GM12878 (cell line): ENCODE results near the gene LYSMD2. TPM values are rescaled to one million over a fixed set of nuclear protein-coding genes. Genes with fewer than 3 reads are reported as not detected.

ENCODE experiments used
- ATAC-seq: fragments of 200-7000 bp; cut with Tn5 transposase; 3 replicates; pipeline ENCODE4 v1.9.1; 2020; ENCODE audit warnings: mild to moderate bottlenecking, moderate library complexity
- BruUV-seq: library from RNA; stranded (reverse); fragments of 400-500 nt; replicated peaks from 2 replicates; lab custom pipeline; 2021; lab: Mats Ljungman, UMichigan
- CTCF ChIA-PET: fragments of 300-600 bp; sonication (Branson Sonifier 250); formaldehyde crosslinking; extraction: SDS; loops from one replicate; lab custom pipeline; 2021; ENCODE audit warnings: inconsistent platforms; lab: Yijun Ruan, JAX
- POLR2A ChIA-PET: fragments of 350-600 bp; formaldehyde crosslinking; extraction: SDS; loops from one replicate; lab custom pipeline; 2021; ENCODE audit warnings: inconsistent platforms; lab: Charles Lee
- RAD21 ChIA-PET: fragments of 300-600 bp; sonication (Branson Sonifier 250); formaldehyde crosslinking; loops from one replicate; lab custom pipeline; 2023; ENCODE audit warnings: antibody characterized with exemption; ENCODE audit not compliant: unreplicated experiment; lab: Charles Lee
- SMC1A ChIA-PET: fragments of 300-600 bp; sonication (Branson Sonifier 250); formaldehyde crosslinking; loops from one replicate; lab custom pipeline; 2023; ENCODE audit not compliant: unreplicated experiment, uncharacterized antibody; lab: Charles Lee
- DNase-seq: peaks from one replicate; pipeline ENCODE4 v3.0.0-alpha.2; 2011; ENCODE audit warnings: low read depth, low spot score
- FAIRE-seq: peaks from 3 replicates; lab custom pipeline; 2011; peaks lifted over from hg19 to GRCh38; lab: Jason Lieb, UNC
- H2AFZ ChIP-seq: 2 replicates; pipeline ENCODE4 v1.6.0; 2011; ENCODE audit warnings: low read depth, low read length, control low read depth; ENCODE audit not compliant: control insufficient read depth
- H3K27ac ChIP-seq: 2 replicates; pipeline ENCODE4 v1.5.1; 2011; ENCODE audit warnings: control low read depth; ENCODE audit not compliant: control insufficient read depth, insufficient read depth
- H3K27me3 ChIP-seq, 2 experiments: replicated peaks in 1 of 2; 2 replicates each; pipeline versions ENCODE4 v1.6.0 to v1.6.1; 2011; ENCODE audit warnings: low read length in 1 of 2; ENCODE audit not compliant: control insufficient read depth in 2 of 2, insufficient read depth in 2 of 2
- H3K36me3 ChIP-seq, 2 experiments: 2 replicates each; pipeline ENCODE4 v1.5.1; 2011; ENCODE audit warnings: low read length in 1 of 2; ENCODE audit not compliant: control insufficient read depth in 2 of 2, insufficient read depth in 2 of 2
- H3K4me1 ChIP-seq: 2 replicates; pipeline ENCODE4 v1.6.1; 2011; ENCODE audit warnings: mild to moderate bottlenecking, low read length, moderate library complexity, mixed read lengths; ENCODE audit not compliant: control insufficient read depth, insufficient read depth
- H3K4me2 ChIP-seq: 2 replicates; pipeline ENCODE4 v1.6.0; 2011; ENCODE audit warnings: control low read depth; ENCODE audit not compliant: control insufficient read depth, insufficient read depth
- H3K4me3 ChIP-seq: fragments of 200-600 bp; sonication (generic); 2 replicates; pipeline ENCODE4 v1.5.1; 2016
- H3K79me2 ChIP-seq: 2 replicates; pipeline ENCODE4 v1.6.0; 2011; ENCODE audit warnings: low read length; ENCODE audit not compliant: control insufficient read depth, insufficient read depth
- H3K9ac ChIP-seq: 2 replicates; pipeline ENCODE4 v1.8.0; 2011; ENCODE audit warnings: low read length, control low read depth, mixed read lengths; ENCODE audit not compliant: control insufficient read depth, insufficient read depth
- H3K9me3 ChIP-seq: replicated peaks from 3 replicates; pipeline ENCODE4 v1.5.1; 2011; ENCODE audit warnings: mild to moderate bottlenecking, low read length; ENCODE audit not compliant: control insufficient read depth, insufficient read depth
- H4K20me1 ChIP-seq: 2 replicates; pipeline ENCODE4 v1.6.0; 2011; ENCODE audit not compliant: control insufficient read depth, insufficient read depth
- IKZF1 ChIP-seq: fragments of 450-650 bp; conservative IDR thresholded peaks from 2 replicates; pipeline ENCODE4 v1.6.1; 2017; ENCODE audit warnings: antibody characterized with exemption, mild to moderate bottlenecking
- RAD21 ChIP-seq: IDR thresholded peaks from 2 replicates; pipeline ENCODE4 v1.6.1; 2011; ENCODE audit warnings: mild to moderate bottlenecking, low read depth, low read length, moderate library complexity; ENCODE audit not compliant: insufficient read depth
- SMC3 ChIP-seq: IDR thresholded peaks from 2 replicates; pipeline ENCODE4 v1.6.1; 2011; ENCODE audit warnings: low read length, improper control_type of control experiment, borderline replicate concordance
- STAT3 ChIP-seq: IDR thresholded peaks from 2 replicates; pipeline ENCODE4 v1.6.1; 2011; ENCODE audit warnings: low read depth, low read length, improper control_type of control experiment
- TCF12 ChIP-seq: IDR thresholded peaks from 2 replicates; pipeline ENCODE4 v1.6.1; 2011; ENCODE audit warnings: low read depth, mild to moderate bottlenecking, low read length
- USF1 ChIP-seq: IDR thresholded peaks from 2 replicates; pipeline ENCODE4 v1.6.1; 2011; ENCODE audit warnings: borderline replicate concordance, low read depth, mild to moderate bottlenecking, moderate library complexity, mixed read lengths, low read length; ENCODE audit not compliant: insufficient read depth; ENCODE audit errors: extremely low read length
- YY1 ChIP-seq: IDR thresholded peaks from 2 replicates; pipeline ENCODE4 v1.6.1; 2011; ENCODE audit warnings: low read depth, mild to moderate bottlenecking, low read length
- WGBS: methylation state at CpG from one replicate; pipeline ENCODE4 v1.1.6; 2016; ENCODE audit warnings: low lambda C conversion rate; ENCODE audit not compliant: insufficient replicate concordance, insufficient coverage; ENCODE audit errors: missing lambda C conversion rate; 5-methylcytosine and 5-hydroxymethylcytosine counted together
- in situ Hi-C: fragments of 300-500 bp; cut with MboI; formaldehyde crosslinking; loops from 9 replicates; pipeline ENCODE4 v1.14.3; 2018; ENCODE audit warnings: mixed read lengths
- intact Hi-C: fragments of 100-400 bp; cut with micrococcal nuclease; formaldehyde crosslinking; loops from one replicate; pipeline ENCODE4 v1.14.2; 2022; ENCODE audit not compliant: unreplicated experiment
- polyA plus RNA-seq, 11 experiments: library from polyadenylated mRNA; depleted of rRNA in 4 of 11; unstranded in 6 of 11; stranded (reverse) in 5 of 11; fragments of >200 nt; fragmentation: Nextera tagmentation in 4 of 11; fragmentation: Illumina TruSeq in 1 of 11; extraction: Ambion mirVana in 4 of 11; extraction: Trizol in 1 of 11; gene quantifications; 1 replicate in 1 of 11; 2 replicates in 10 of 11; pipeline versions ENCODE4 v1.2.1 to v1.2.3, GENCODE V29; 2011 to 2016; ENCODE audit warnings: inconsistent platforms in 2 of 11, missing spikeins in 2 of 11, low read depth in 1 of 11
- total RNA-seq, 4 experiments: library from RNA; depleted of rRNA in 3 of 4; stranded (reverse); fragments of >200 nt in 3 of 4; fragmentation: Illumina TruSeq in 1 of 4; extraction: Trizol in 1 of 4; gene quantifications; 2 replicates each; pipeline versions ENCODE4 v1.2.1 to v1.2.3, GENCODE V29; 2013 to 2021
- TF ChIP-seq, protein P1 (sequence below), 3 experiments: IDR thresholded peaks in 2 of 3; conservative IDR thresholded peaks in 1 of 3; 2 replicates each; pipeline ENCODE4 v1.5.1; 2011; ENCODE audit warnings: low read depth in 3 of 3, low read length in 3 of 3, mild to moderate bottlenecking in 3 of 3, control low read depth in 2 of 3, moderate library complexity in 2 of 3, inconsistent platforms in 1 of 3, mixed read lengths in 1 of 3; ENCODE audit not compliant: control insufficient read depth in 2 of 3, insufficient read depth in 1 of 3; ENCODE audit errors: extremely low read depth in 1 of 3

Gene LYSMD2
- total and polyA plus RNA-seq, 10 of the 15 experiments (the other 5 are each of a cell fraction or from before 2014, with no cell fraction given), result 30.5 to 61.3 (median 45.4) TPM

- no peak overlapping the region for H3K27ac ChIP-seq
- ChIA-PET RAD21 (interaction anchor here (0.6 to 8.8 kb wide), 20 partner anchors 21 to 1058 kb away, joined by 3 to 232 read pairs (median 4); partner anchors contain the start of gene LYSMD2), CTCF (interaction anchor here (0.5 to 6.6 kb wide), 58 partner anchors 9 to 549 kb away, joined by 3 to 314 read pairs (median 6); partner anchors contain the start of genes DMXL2, LYSMD2 and SCG3), SMC1A (interaction anchor here (0.6 to 4.8 kb wide), 30 partner anchors 10 to 448 kb away, joined by 3 to 170 read pairs (median 5); partner anchors contain the start of genes LYSMD2 and SCG3), POLR2A (interaction anchor here (1.0 to 1.6 kb wide), 3 partner anchors 41 to 127 kb away, joined by 3 to 6 read pairs (median 5); no protein-coding TSS in a partner anchor)
- H2AFZ ChIP-seq, result no peak overlapping the region
- ATAC-seq (peak; percentile 98), FAIRE-seq (peak; percentile 100), DNase-seq (peak; percentile 43)
- H3K4me1 ChIP-seq, result no peaks in the 10 kb centered on the region
- no peak overlapping the region for H3K4me2 ChIP-seq
- no peaks in the 10 kb centered on the region; a peak in 1 of 4 replicates for H3K36me3 ChIP-seq
- no peaks in the 10 kb centered on the region for H3K9me3 ChIP-seq
- in situ Hi-C loops (no loop called here), intact Hi-C loops (loop anchor here (1.0 to 5.0 kb wide), 3 partner anchors 40 to 240 kb away; partner anchors contain the start of gene LYSMD2)
- H3K27me3 ChIP-seq, result no peaks in the 10 kb centered on the region
- WGBS, result 43% methylated on average over 6 of the region's 6 CpGs
- no TSS peak for BruUV-seq
- TF ChIP-seq TCF12 (0 out of 2 replicates have a peak, but pooled peaks have one; percentile 27), USF1 (no peak), RAD21 (peak; percentile 74), SMC3 (peak; percentile 91), YY1 (peak; percentile 50; the same call in 1 of the 2 replicates), IKZF1 (no peak), STAT3 (0 out of 2 replicates have a peak, but pooled peaks have one; percentile 11)
- TF ChIP-seq, protein P1, sequence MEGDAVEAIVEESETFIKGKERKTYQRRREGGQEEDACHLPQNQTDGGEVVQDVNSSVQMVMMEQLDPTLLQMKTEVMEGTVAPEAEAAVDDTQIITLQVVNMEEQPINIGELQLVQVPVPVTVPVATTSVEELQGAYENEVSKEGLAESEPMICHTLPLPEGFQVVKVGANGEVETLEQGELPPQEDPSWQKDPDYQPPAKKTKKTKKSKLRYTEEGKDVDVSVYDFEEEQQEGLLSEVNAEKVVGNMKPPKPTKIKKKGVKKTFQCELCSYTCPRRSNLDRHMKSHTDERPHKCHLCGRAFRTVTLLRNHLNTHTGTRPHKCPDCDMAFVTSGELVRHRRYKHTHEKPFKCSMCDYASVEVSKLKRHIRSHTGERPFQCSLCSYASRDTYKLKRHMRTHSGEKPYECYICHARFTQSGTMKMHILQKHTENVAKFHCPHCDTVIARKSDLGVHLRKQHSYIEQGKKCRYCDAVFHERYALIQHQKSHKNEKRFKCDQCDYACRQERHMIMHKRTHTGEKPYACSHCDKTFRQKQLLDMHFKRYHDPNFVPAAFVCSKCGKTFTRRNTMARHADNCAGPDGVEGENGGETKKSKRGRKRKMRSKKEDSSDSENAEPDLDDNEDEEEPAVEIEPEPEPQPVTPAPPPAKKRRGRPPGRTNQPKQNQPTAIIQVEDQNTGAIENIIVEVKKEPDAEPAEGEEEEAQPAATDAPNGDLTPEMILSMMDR (IDR thresholded peaks at IDR 0.05 in 2 of 3, conservative IDR thresholded peaks at IDR 0.05 in 1 of 3; ENCODE audit: control insufficient read depth in 2 of 3, extremely low read depth in 1 of 3, insufficient read depth in 1 of 3, low read depth in 3 of 3, low read length in 3 of 3), result peak; percentile 74 to 77 (median 75)
- no peaks in the 10 kb centered on the region for H3K79me2 ChIP-seq
- H3K9ac ChIP-seq, result no peak overlapping the region
- H4K20me1 ChIP-seq, result no peaks in the 10 kb centered on the region
- no peak overlapping the region for H3K4me3 ChIP-seq
Measured at GRCh38 chr15:51776952-51777569, 39.6 kb upstream of the LYSMD2 start.
